Measurements from ENCODE around the gene ACTR3.
A peak's percentile ranks its signal among the peaks of the same experiment; 100 is the strongest.

Gene ACTR3

GRCh38 chr2:113876503-113877387 is 13.1 kb upstream of the ACTR3 start:
- DNase-seq (ENCODE audit: low read depth in 2 of 2) = peak; percentile 58 to 61

- DNase-seq (ENCODE audit: low read depth in 2 of 2) = no peak
Observed at GRCh38 chr2:113877711-113878598, 11.9 kb upstream of the ACTR3 start.

GRCh38 chr2:113878743-113879142 is 11.1 kb upstream of the ACTR3 start:
- DNase-seq (ENCODE audit: low read depth in 2 of 2) = no peak

GRCh38 chr2:113879457-113879856 is 10.4 kb upstream of the ACTR3 start:
- DNase-seq (ENCODE audit: low read depth in 2 of 2) = no peak

- peak in 1 of 2 donors; percentile 44 for DNase-seq (ENCODE audit: low read depth in 2 of 2)
Observed at GRCh38 chr2:113886479-113887008, 3.3 kb upstream of the ACTR3 start.

GRCh38 chr2:113887009-113887792 is 2.7 kb upstream of the ACTR3 start:
- DNase-seq (ENCODE audit: low read depth in 2 of 2) = no peak

- DNase-seq (ENCODE audit: low read depth in 2 of 2) = no peak
Observed at GRCh38 chr2:113888641-113889470, 1.0 kb upstream of the ACTR3 start.

- peak; percentile 48 to 62 for DNase-seq (ENCODE audit: low read depth in 2 of 2)
Observed at GRCh38 chr2:113890253-113891235, 655 bp downstream of the ACTR3 start.

- no peak for DNase-seq (ENCODE audit: low read depth in 2 of 2)
Observed at GRCh38 chr2:113891265-113891959, 1.5 kb downstream of the ACTR3 start.

GRCh38 chr2:113892004-113892710 is 2.3 kb downstream of the ACTR3 start:
- no peak for DNase-seq (ENCODE audit: low read depth in 2 of 2)

- no peak for DNase-seq (ENCODE audit: low read depth in 2 of 2)
Observed at GRCh38 chr2:113894156-113894743, 4.4 kb downstream of the ACTR3 start.

- DNase-seq (ENCODE audit: low read depth in 2 of 2) = no peak
Observed at GRCh38 chr2:113895301-113895700, 5.4 kb downstream of the ACTR3 start.

- DNase-seq (ENCODE audit: low read depth in 2 of 2) = no peak
Observed at GRCh38 chr2:113895819-113896563, 6.1 kb downstream of the ACTR3 start.

- DNase-seq (ENCODE audit: low read depth in 2 of 2) = no peak
Observed at GRCh38 chr2:113896791-113897190, 6.9 kb downstream of the ACTR3 start.

- DNase-seq (ENCODE audit: low read depth in 2 of 2) = no peak
Observed at GRCh38 chr2:113898081-113898480, 8.2 kb downstream of the ACTR3 start.

GRCh38 chr2:113899166-113899565 is 9.3 kb downstream of the ACTR3 start:
- no peak for DNase-seq (ENCODE audit: low read depth in 2 of 2)

GRCh38 chr2:113901943-113902342 is 12.1 kb downstream of the ACTR3 start:
- DNase-seq (ENCODE audit: low read depth in 2 of 2) = no peak
